KMS-11 (cell line): Measurements from ENCODE around the gene MED10.

Experiments used
- H2AFZ ChIP-seq: fragments of 200-600 bp; sonication (generic); 2 replicates; pipeline ENCODE4 v1.6.1; 2016; ENCODE audit warnings: antibody characterized with exemption, mixed run types, low read depth
- H3K27ac ChIP-seq: fragments of 200-600 bp; sonication (generic); 2 replicates; pipeline ENCODE4 v1.6.1; 2016; ENCODE audit warnings: mild to moderate bottlenecking, mixed run types
- H3K27me3 ChIP-seq: fragments of 200-600 bp; sonication (generic); 2 replicates; pipeline ENCODE4 v1.6.1; 2017; ENCODE audit warnings: mild to moderate bottlenecking, low read depth, mixed run types, moderate library complexity; ENCODE audit not compliant: insufficient read depth
- H3K36me3 ChIP-seq: fragments of 200-600 bp; sonication (generic); 2 replicates; pipeline ENCODE4 v1.6.1; 2017; ENCODE audit warnings: mild to moderate bottlenecking, mixed run types; ENCODE audit not compliant: insufficient read depth
- H3K4me1 ChIP-seq: fragments of 200-600 bp; sonication (generic); 2 replicates; pipeline ENCODE4 v1.6.1; 2016; ENCODE audit warnings: mild to moderate bottlenecking, low read depth, mixed run types; ENCODE audit not compliant: poor library complexity, severe bottlenecking
- H3K4me2 ChIP-seq: fragments of 200-600 bp; sonication (generic); 2 replicates; pipeline ENCODE4 v1.7.0; 2016; ENCODE audit warnings: mild to moderate bottlenecking, mixed run types
- H3K4me3 ChIP-seq: fragments of 200-600 bp; sonication (generic); IDR thresholded peaks from 2 replicates; pipeline ENCODE4 v1.6.1; 2017; ENCODE audit warnings: low read depth, low read length, mixed read lengths; ENCODE audit not compliant: insufficient read depth
- H3K79me2 ChIP-seq: fragments of 200-600 bp; sonication (generic); 2 replicates; pipeline ENCODE4 v1.6.1; 2016; ENCODE audit warnings: low read depth, mixed run types; ENCODE audit not compliant: insufficient read depth
- H3K9ac ChIP-seq: fragments of 200-600 bp; sonication (generic); 2 replicates; pipeline ENCODE4 v1.6.1; 2016; ENCODE audit warnings: mild to moderate bottlenecking, mixed run types
- H4K20me1 ChIP-seq: fragments of 200-600 bp; sonication (generic); 2 replicates; pipeline ENCODE4 v1.6.1; 2016; ENCODE audit warnings: mild to moderate bottlenecking, mixed run types; ENCODE audit not compliant: insufficient read depth
- CTCF ChIP-seq: fragments of 200-600 bp; sonication (generic); conservative IDR thresholded peaks from 2 replicates; pipeline ENCODE4 v1.6.1; 2017; ENCODE audit warnings: low read depth, mild to moderate bottlenecking, antibody characterized with exemption, low read length, moderate library complexity, mixed read lengths

MED10 gene

GRCh38 chr5:6403416-6403815 is 25.1 kb upstream of the MED10 start:
- no peaks in the 10 kb centered on the region for H4K20me1 ChIP-seq
- H3K27me3 ChIP-seq, result no peaks in the 10 kb centered on the region
- H2AFZ ChIP-seq, result no peak overlapping the region; the same call in 1 of the 2 replicates
- H3K79me2 ChIP-seq, result no peaks in the 10 kb centered on the region
- H3K4me2 ChIP-seq, result peak overlapping the region; percentile 81
- no peak overlapping the region for H3K4me3 ChIP-seq
- H3K4me1 ChIP-seq, result peaks cover 78% of the 10 kb centered on the region
- no peak for TF ChIP-seq CTCF
- H3K27ac ChIP-seq, result peak overlapping the region; percentile 79
- no peaks in the 10 kb centered on the region for H3K36me3 ChIP-seq
- H3K9ac ChIP-seq, result peak overlapping the region; percentile 7; the same call in 1 of the 2 replicates

- Histone ChIP-seq H3K4me2 (peak overlapping the region; percentile 81), H3K27ac (peak overlapping the region; percentile 79), H3K36me3 (no peaks in the 10 kb centered on the region), H3K27me3 (no peaks in the 10 kb centered on the region), H3K9ac (peak overlapping the region; percentile 29; the same call in 1 of the 2 replicates), H3K4me3 (no peak overlapping the region), H2AFZ (no peak overlapping the region; the same call in 1 of the 2 replicates), H4K20me1 (no peaks in the 10 kb centered on the region), H3K4me1 (peaks cover 73% of the 10 kb centered on the region), H3K79me2 (no peaks in the 10 kb centered on the region)
- TF ChIP-seq CTCF, result no peak
Observed at GRCh38 chr5:6402939-6403338, 24.6 kb upstream of the MED10 start.

- H3K27me3 ChIP-seq, result no peaks in the 10 kb centered on the region
- no peaks in the 10 kb centered on the region for H4K20me1 ChIP-seq
- H2AFZ ChIP-seq, result no peak overlapping the region
- H3K4me1 ChIP-seq, result peaks cover 59% of the 10 kb centered on the region
- TF ChIP-seq CTCF, result no peak
- no peaks in the 10 kb centered on the region for H3K79me2 ChIP-seq
- H3K27ac ChIP-seq, result peak overlapping the region; percentile 79; the same call in 1 of the 2 replicates
- H3K4me2 ChIP-seq, result peak overlapping the region; percentile 81
- no peak overlapping the region for H3K9ac ChIP-seq
- no peaks in the 10 kb centered on the region for H3K36me3 ChIP-seq
- H3K4me3 ChIP-seq, result no peak overlapping the region
Observed at GRCh38 chr5:6401410-6401809, 23.1 kb upstream of the MED10 start.

- Histone ChIP-seq H3K4me2 (no peak overlapping the region), H3K27me3 (no peaks in the 10 kb centered on the region)
Observed at GRCh38 chr5:6399980-6400910, 21.9 kb upstream of the MED10 start.

More at GRCh38 chr5:6399980-6400910, 21.9 kb upstream of the MED10 start:
- Histone ChIP-seq H3K36me3 (no peaks in the 10 kb centered on the region), H3K4me3 (no peak overlapping the region), H3K9ac (no peak overlapping the region), H4K20me1 (no peaks in the 10 kb centered on the region), H3K79me2 (no peaks in the 10 kb centered on the region), H3K27ac (no peak overlapping the region), H2AFZ (no peak overlapping the region), H3K4me1 (peaks cover 48% of the 10 kb centered on the region)
- TF ChIP-seq CTCF, result no peak
